Suprapubic skin (tissue), 4 donors: ENCODE measurements around the gene SLC30A7. TPM values are rescaled to one million over a fixed set of nuclear protein-coding genes. Genes with fewer than 3 reads are reported as not detected.

Source experiments
- DNase-seq, 2 donors: peaks; one replicate each; pipeline ENCODE4 v3.0.0-alpha.2; 2019; ENCODE audit warnings: low spot score in 2 of 2
- H3K27ac ChIP-seq: fragments of 200-600 bp; sonication (generic); one replicate; pipeline ENCODE4 v1.5.1; 2019
- H3K27me3 ChIP-seq: fragments of 200-600 bp; sonication (generic); one replicate; pipeline ENCODE4 v1.5.1; 2019
- H3K36me3 ChIP-seq: fragments of 200-600 bp; sonication (generic); one replicate; pipeline ENCODE4 v1.5.1; 2019
- H3K4me1 ChIP-seq: fragments of 200-600 bp; sonication (generic); one replicate; pipeline ENCODE4 v1.5.1; 2019
- H3K4me3 ChIP-seq: fragments of 200-600 bp; sonication (generic); one replicate; pipeline ENCODE4 v1.5.1; 2019; ENCODE audit warnings: mild to moderate bottlenecking
- H3K9me3 ChIP-seq: fragments of 200-600 bp; sonication (generic); one replicate; pipeline ENCODE4 v1.5.1; 2019
- CTCF ChIP-seq, 2 donors: fragments of 200-600 bp in 1 of 2; fragments of 450-650 bp in 1 of 2; sonication (generic) in 1 of 2; IDR thresholded peaks; one replicate each; pipeline ENCODE4 v1.5.1; 2016 to 2019; ENCODE audit warnings: antibody characterized with exemption in 2 of 2, mild to moderate bottlenecking in 1 of 2, moderate library complexity in 1 of 2
- EP300 ChIP-seq: sonication (generic); formaldehyde crosslinking; IDR thresholded peaks from one replicate; pipeline ENCODE4 v1.6.1; 2017; ENCODE audit warnings: antibody characterized with exemption
- POLR2A ChIP-seq, 2 donors: fragments of 450-650 bp; IDR thresholded peaks; one replicate each; pipeline ENCODE4 v1.6.1; 2017; ENCODE audit warnings: antibody characterized with exemption in 2 of 2, mild to moderate bottlenecking in 2 of 2, moderate library complexity in 2 of 2
- POLR2AphosphoS5 ChIP-seq, 3 donors: sonication (generic); formaldehyde crosslinking; IDR thresholded peaks; one replicate each; pipeline ENCODE4 v1.6.1; 2017; ENCODE audit warnings: antibody characterized with exemption in 3 of 3
- WGBS: methylation state at CpG from one replicate; pipeline ENCODE4 v1.1.5; 2018; 5-methylcytosine and 5-hydroxymethylcytosine counted together
- total RNA-seq, 4 donors: library from RNA; depleted of rRNA; stranded (reverse); fragments of >200 nt; gene quantifications; one replicate each; pipeline ENCODE4 v1.1.0, GENCODE V29; 2016

The SLC30A7 gene
- total RNA-seq, 4 donors from 2014 or later = 16.4 to 22.5 (median 19.5) TPM

- Histone ChIP-seq H3K27me3 (no peaks in the 10 kb centered on the region), H3K36me3 (peaks cover 18% of the 10 kb centered on the region), H3K27ac (no peak overlapping the region), H3K4me3 (no peak overlapping the region), H3K4me1 (peaks cover 3% of the 10 kb centered on the region), H3K9me3 (no peaks in the 10 kb centered on the region)
- DNase-seq = no peak
- WGBS = 35% methylated on average over 1 of the region's 1 CpG
- TF ChIP-seq POLR2AphosphoS5 (IDR thresholded peaks at IDR 0.05) (no peak), EP300 (no peak), POLR2A (IDR thresholded peaks at IDR 0.05) (no peak), CTCF (IDR thresholded peaks at IDR 0.05) (no peak)
Observed at GRCh38 chr1:100955322-100955721, 59.4 kb downstream of the SLC30A7 start.

- no peak overlapping the region for H3K27ac ChIP-seq
- H3K4me1 ChIP-seq = peaks cover 3% of the 10 kb centered on the region
- TF ChIP-seq CTCF (IDR thresholded peaks at IDR 0.05) (no peak), POLR2AphosphoS5 (IDR thresholded peaks at IDR 0.05) (no peak), POLR2A (IDR thresholded peaks at IDR 0.05) (no peak), EP300 (no peak)
- no peak overlapping the region for H3K4me3 ChIP-seq
- peaks cover 8% of the 10 kb centered on the region for H3K36me3 ChIP-seq
- no peak for DNase-seq
- H3K9me3 ChIP-seq = no peaks in the 10 kb centered on the region
- H3K27me3 ChIP-seq = no peaks in the 10 kb centered on the region
- 85% methylated on average over 5 of the region's 5 CpGs for WGBS
Observed at GRCh38 chr1:100959502-100960060, 63.7 kb downstream of the SLC30A7 start.

- Histone ChIP-seq H3K27ac (no peak overlapping the region), H3K4me3 (no peak overlapping the region), H3K27me3 (no peaks in the 10 kb centered on the region), H3K4me1 (peaks cover under 1% of the 10 kb centered on the region), H3K9me3 (no peaks in the 10 kb centered on the region), H3K36me3 (peaks cover 8% of the 10 kb centered on the region)
- TF ChIP-seq CTCF (IDR thresholded peaks at IDR 0.05) (no peak), POLR2A (IDR thresholded peaks at IDR 0.05) (no peak), EP300 (no peak), POLR2AphosphoS5 (IDR thresholded peaks at IDR 0.05) (no peak)
- 85% methylated on average over 1 of the region's 1 CpG for WGBS
- DNase-seq = no peak
Observed at GRCh38 chr1:100960098-100960497, 64.2 kb downstream of the SLC30A7 start.

GRCh38 chr1:100968621-100969020 lies 72.7 kb downstream of the SLC30A7 start:
- TF ChIP-seq EP300 (no peak), CTCF (IDR thresholded peaks at IDR 0.05) (no peak), POLR2A (IDR thresholded peaks at IDR 0.05) (no peak), POLR2AphosphoS5 (IDR thresholded peaks at IDR 0.05) (no peak)
- no peak for DNase-seq
- H3K9me3 ChIP-seq = no peaks in the 10 kb centered on the region
- 60% methylated on average over 1 of the region's 1 CpG for WGBS
- peaks cover 38% of the 10 kb centered on the region for H3K36me3 ChIP-seq
- H3K27me3 ChIP-seq = no peaks in the 10 kb centered on the region
- H3K4me3 ChIP-seq = no peak overlapping the region
- no peaks in the 10 kb centered on the region for H3K4me1 ChIP-seq
- no peak overlapping the region for H3K27ac ChIP-seq

GRCh38 chr1:100969327-100969726 lies 73.4 kb downstream of the SLC30A7 start:
- Histone ChIP-seq H3K4me1 (no peaks in the 10 kb centered on the region), H3K36me3 (peaks cover 37% of the 10 kb centered on the region), H3K27ac (no peak overlapping the region), H3K9me3 (no peaks in the 10 kb centered on the region), H3K4me3 (no peak overlapping the region), H3K27me3 (no peaks in the 10 kb centered on the region)
- 89% methylated on average over 2 of the region's 2 CpGs for WGBS
- TF ChIP-seq EP300 = no peak
- TF ChIP-seq CTCF (IDR thresholded peaks at IDR 0.05) = no peak
- TF ChIP-seq POLR2A (IDR thresholded peaks at IDR 0.05) = no peak
- TF ChIP-seq POLR2AphosphoS5 (IDR thresholded peaks at IDR 0.05) = no peak
- DNase-seq = no peak
